Activated effector memory CD4-positive, alpha-beta T cell treated with anti-CD3 and anti-CD28 coated beads, Interleukin-2, amount 50 U/mL, for 16 hours (primary cell): ENCODE results near the gene TRDN.
"Not testable (repeated sequence)": the region's sequence is repeated elsewhere in the genome, so short reads cannot be mapped to it uniquely, and the experiment has no call there.

ENCODE experiments used
- DNase-seq: peaks from one replicate; pipeline ENCODE4 v3.0.0-alpha.2; 2020

Gene TRDN

GRCh38 chr6:123383718-123384117 is 253.0 kb downstream of the TRDN start:
- no peak for DNase-seq

DNA sequence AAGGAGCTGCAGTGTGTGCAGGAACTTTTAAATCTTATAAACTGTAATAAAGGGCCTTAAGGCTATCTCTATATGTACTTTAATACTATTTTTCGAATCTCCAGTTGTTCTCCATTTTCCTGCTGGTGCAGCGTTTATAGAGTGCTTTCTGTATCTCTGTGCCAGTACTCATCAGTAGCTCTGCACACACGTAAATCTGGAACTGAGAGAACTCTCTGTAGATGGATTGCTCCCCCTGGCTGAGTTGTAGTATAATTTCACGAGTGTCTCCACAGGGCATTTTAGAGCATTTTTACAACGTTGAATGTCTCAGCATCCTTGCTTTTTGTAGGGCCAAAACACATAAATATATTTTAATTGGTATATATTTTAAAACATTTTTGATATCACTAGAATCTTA is 256.5 kb downstream of the TRDN start:
- DNase-seq = no peak

GRCh38 chr6:123372737-123373136 is 264.0 kb downstream of the TRDN start:
- DNase-seq = no peak

DNA sequence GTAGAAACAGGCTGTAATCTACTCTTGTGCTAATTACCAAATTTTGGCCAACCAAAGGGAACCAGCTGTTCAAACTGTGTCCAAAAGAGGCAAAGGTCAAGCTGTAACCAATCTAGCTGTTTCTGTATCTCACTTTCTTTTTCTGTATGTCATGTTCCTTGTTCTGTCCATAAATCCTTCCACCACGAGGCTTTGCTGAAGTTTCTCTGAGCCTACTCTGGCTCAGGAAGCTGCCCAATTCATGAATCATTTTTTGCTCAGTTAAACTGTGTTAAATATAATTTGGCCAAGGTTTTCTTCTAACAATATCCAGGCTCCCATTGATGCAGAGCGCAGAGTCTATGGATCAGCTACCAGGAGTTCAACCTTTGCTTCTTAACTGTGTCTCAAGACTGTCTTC is 272.8 kb downstream of the TRDN start:
- no peak for DNase-seq

- no peak for DNase-seq
These were observed 276.4 kb downstream of the TRDN start for GRCh38 chr6:123360359-123360758.

- DNase-seq = no peak
These were observed 284.0 kb downstream of the TRDN start for GRCh38 chr6:123352705-123353104.

GRCh38 chr6:123352279-123352678 is 284.5 kb downstream of the TRDN start:
- DNase-seq = no peak

GRCh38 chr6:123343836-123344235 is 292.9 kb downstream of the TRDN start:
- DNase-seq = no peak

DNA sequence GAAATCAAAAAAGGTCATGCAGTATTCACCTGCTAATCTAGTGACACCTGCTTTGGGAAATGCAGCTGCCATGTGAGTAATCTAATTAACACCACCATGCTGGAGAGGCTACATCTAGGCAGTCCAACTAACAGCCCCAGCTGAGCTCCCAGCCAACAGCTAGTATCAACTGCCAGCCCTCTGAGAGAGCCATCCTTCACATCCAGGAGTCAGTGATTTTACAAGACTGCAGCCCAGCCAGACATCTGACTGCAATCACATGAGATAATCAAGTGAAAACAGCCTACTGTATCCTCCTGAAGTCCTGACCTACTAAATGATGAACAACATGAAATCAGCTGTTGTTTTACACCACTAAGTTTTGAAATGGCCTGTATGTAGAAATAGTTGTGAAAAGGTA is 298.4 kb downstream of the TRDN start:
- no peak for DNase-seq

DNA sequence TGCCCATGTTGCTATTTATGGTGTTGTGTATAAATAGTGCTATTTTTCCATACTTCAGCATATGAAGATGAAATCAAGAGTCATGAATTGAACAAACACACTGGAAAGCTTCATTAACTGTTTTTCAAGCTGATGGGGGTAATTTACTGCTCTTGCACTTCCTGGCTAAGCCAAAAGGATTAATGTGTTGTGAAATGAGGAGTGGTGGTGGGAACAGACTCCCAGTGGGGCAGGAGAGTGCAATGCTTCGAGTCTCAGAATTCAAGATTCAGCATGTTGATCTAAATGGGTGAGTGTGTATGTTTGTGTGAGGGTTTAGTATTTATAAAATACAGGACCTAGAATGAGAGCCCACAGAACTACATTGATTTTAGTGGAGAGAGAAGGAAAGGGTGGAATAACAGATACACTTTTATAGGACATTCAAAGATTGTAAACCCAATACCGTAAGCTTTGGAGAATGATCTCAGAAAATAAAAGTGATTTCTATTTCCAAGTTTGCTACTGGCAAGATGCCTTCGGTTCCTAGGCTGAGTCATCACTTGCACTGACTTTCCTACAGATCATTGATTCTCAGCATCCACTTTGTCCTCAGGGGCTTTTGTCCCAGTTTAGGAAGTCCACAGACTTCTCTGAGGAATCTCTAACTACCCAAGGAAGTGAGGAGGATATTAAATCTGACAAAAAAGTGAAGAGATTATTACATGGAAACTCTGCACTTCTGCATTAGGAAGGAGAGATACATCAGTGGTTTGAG is 303.6 kb downstream of the TRDN start:
- no peak for DNase-seq

GRCh38 chr6:123332070-123332469 is 304.7 kb downstream of the TRDN start:
- DNase-seq = no peak

DNA sequence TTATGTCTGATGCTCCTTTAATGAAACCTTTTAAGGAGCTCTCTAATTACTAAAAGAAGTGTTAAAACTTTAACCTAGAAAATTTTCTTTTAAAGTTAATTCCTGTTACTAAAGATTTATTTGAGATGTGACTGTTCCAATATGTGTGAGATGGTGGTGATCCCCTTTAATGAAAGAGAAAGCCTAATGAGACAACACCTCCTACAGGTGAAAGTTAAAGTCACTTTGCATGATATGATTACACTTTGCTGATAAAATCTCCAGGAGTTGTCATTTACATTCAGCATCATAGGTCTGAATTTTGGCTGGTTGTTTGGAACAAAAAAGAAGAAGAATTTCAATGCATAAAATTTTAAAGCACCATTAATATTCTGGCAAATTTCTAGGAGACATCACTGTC is 307.4 kb downstream of the TRDN start:
- DNase-seq = no peak

DNA sequence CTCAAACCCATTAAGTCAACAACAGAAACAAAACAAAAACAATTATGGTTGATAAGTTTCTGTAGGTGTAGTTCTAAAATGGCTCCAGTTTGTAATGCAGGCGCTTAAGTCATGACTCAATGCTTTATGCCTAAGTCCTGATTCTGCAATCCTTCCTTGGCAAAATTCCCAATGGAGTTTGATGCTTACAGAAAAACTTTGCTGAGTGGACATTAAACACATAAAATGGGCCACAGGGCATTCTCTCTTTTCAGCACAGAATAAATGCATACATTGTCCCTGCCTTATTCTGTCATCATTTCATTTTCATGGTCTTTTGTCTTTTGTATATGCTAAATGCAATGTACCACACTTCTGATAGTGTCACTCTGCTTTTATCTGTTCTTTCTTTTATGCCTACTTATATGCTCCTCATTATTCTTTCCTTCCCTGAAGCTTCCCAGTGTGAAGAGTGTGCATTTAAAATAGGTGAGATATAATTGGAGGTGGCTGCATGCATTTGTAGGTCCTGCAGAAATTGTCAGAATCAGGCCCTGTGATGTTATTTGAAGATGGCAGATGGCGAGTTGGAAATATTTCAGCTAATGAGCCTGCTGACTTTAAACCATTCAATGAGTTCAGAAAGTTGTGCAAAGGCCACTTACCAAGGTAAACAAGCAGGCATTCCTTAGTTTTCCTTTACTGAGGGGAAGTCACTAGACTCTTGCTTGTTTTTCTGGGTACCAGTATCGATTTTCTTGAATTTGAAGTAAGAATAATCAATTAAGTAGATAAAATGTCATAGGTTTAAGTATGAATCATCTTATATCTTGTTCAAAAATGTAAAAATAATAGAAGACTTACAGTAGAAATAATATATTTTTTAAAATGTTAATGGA is 313.1 kb downstream of the TRDN start:
- DNase-seq = no peak

- no peak for DNase-seq
These were observed 315.7 kb downstream of the TRDN start for GRCh38 chr6:123321020-123321419.

GRCh38 chr6:123316733-123317323 is 319.9 kb downstream of the TRDN start:
- DNase-seq = no peak

DNA sequence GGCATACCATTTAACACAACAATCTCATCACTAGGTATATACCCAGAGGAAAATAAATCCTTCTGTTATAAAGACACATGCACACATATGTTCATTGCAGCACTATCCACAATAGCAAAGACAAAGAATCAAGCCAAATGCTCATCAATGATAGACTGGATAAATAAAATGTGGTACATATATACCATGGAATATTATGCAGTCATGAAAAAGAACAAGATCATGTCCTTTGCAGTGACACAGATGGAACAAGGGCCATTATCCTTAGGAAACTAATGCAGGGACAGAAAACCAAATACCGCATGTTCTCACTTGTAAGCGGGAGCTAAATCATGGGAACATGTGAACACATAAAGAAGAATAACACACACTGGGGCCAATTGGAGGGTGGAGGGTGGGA is 322.3 kb downstream of the TRDN start:
- DNase-seq = not testable (repeated sequence)

DNA sequence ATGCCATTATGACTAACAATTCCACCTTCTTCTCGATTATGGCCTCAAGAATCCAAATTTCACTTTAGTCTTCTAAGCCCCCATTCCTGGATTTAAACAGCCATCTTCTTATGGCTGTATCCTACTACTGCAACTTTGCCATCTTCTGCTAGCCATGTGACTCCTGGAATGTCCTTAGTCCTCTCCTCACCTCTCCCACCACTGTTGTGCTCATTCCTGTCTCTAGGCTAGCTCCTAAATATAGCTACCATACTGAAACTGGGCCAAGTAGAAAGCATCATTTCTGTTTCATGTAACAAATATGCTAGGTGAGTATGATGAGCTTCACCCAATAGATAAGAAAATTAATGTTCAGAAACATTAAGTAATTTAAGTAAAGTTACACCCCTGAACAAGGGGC is 327.6 kb downstream of the TRDN start:
- DNase-seq = no peak

GRCh38 chr6:123306334-123306733 is 330.4 kb downstream of the TRDN start:
- no peak for DNase-seq

DNA sequence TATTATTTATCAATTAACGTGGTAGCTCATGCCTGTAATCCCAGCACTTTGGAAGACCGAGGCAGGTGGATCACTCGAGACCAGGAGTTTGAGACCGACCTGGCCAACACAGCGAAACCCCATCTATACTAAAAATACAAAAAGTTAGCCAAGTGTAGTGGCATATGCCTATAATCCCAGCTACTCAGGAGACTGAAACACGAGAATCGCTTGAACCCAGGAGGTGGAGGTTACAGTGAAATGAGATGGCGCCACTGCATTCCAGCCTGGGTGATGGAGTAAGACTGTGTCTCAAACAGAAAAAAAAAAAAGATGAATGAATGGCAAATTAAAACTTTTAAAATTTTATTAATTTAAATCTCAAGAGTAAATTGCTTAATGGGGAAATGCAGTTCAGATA is 341.1 kb downstream of the TRDN start:
- DNase-seq = no peak

DNA sequence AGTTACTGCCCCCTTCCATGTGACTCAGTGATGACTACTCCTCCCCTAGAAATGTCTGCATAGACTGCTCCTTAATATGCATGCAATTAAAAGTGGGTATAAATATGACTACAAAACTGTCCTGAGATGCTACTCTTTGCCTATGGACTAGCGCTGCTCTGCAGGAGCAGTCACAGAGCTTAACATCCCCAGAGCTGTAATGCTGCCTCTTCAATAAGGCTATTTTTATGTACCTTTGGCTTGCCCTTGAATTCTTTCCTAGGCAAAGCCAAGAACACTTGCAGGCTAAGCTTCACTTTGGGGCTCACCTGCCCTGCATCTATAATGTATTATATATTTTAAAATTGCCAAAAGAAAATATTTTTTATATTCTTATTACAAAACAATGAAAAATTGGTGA is 341.6 kb downstream of the TRDN start:
- DNase-seq = no peak

DNA sequence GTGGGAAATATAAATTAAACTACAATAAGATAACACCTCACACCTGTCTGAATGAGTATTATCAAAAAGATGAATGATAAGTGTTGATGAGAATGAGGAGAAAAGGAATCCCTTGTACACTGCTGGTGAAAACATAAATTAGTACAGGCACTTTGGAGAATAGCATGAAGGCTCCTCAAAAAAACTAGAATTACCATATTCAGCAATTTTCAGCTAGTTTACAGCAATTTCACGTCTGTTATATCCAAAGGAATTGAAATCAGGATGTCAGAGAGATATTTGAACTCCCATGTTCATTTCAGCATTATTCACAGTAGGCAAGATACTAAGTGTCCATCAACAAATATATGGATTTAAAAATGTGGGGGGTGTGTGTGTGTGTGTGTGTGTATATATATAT is 348.1 kb downstream of the TRDN start:
- no peak for DNase-seq

DNA sequence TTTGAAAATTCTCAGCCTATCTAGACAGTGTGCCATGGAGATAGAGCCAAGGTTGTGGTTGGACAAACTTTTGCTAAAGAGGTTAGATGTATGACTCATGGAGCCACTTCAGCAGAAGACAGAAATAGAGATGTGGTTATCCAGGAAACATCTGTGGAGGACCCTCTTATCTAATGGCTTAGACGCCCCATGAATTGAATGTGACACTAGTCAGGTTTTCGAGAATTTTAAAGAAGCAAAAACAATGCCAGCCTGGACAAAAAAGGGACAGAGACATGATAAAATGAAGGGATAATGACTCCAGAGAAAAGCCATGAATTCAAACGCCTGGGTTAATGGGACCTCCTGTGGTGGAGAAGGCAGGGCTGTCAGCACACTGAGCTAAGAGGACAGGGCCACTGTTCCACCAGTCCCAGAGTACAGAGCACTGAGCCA is 360.2 kb downstream of the TRDN start:
- no peak for DNase-seq

GRCh38 chr6:123263981-123264380 is 372.8 kb downstream of the TRDN start:
- no peak for DNase-seq

DNA sequence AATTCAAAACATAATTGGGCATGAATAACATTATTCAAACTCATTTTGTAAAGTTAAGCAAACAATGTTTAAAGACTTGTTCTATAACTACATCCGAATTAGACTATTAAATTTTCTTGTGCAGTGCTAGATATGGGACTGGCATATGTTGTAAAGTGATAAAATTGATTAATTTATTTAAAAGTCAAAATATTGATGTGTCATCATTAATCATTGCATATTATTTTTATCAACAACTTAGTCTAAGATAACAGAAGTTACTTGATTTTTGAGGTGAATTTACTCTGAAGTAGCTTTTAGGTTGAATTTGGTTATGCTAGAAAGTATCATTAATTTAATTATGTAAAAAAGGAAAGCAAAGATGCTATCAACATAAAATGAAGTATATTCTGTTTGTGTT is 396.1 kb downstream of the TRDN start:
- no peak for DNase-seq
